ENCODE measurements around the gene ZNF142. TPM values are rescaled to one million over a fixed set of nuclear protein-coding genes. Genes with fewer than 3 reads are reported as not detected.

The ZNF142 gene
- total RNA-seq, 2 donors from 2014 or later, result 41.3 to 46.6 TPM

- Mint-ChIP-seq H3K36me3 (ENCODE audit: insufficient read depth in 2 of 2) (no peaks in the 10 kb centered on the region), H3K9me3 (no peaks in the 10 kb centered on the region)
- ATAC-seq (replicated peaks in 1 of 2), result no peak
Measured at GRCh38 chr2:218605432-218605831, 54.0 kb downstream of the ZNF142 start.

More at GRCh38 chr2:218605432-218605831, 54.0 kb downstream of the ZNF142 start:
- no peaks in the 10 kb centered on the region for H3K4me1 Mint-ChIP-seq (ENCODE audit: low read depth)
- H3K27ac Mint-ChIP-seq, result no peak overlapping the region
- no peak for DNase-seq
- peaks cover 22% of the 10 kb centered on the region for H3K27me3 Mint-ChIP-seq (ENCODE audit: low read depth)
- H3K4me3 Mint-ChIP-seq, result no peak overlapping the region

Other genes starting within 250 kb of the ZNF142 start
- not detected for gene VIL1, start 240.5 kb downstream of the ZNF142 start, total RNA-seq
- 10 to 100 TPM; 31.6 to 35.3 TPM for gene USP37, start 91.3 kb downstream of the ZNF142 start, total RNA-seq
- 10 to 100 TPM; 80.8 to 82.9 TPM for gene CNOT9, start 90.8 kb downstream of the ZNF142 start, total RNA-seq
- gene PLCD4, start 51.7 kb downstream of the ZNF142 start, total RNA-seq, result under 1 TPM; 0.24 to 0.35 TPM
- gene BCS1L, start 60 bp upstream of the ZNF142 start, total RNA-seq, result 10 to 100 TPM; 55.3 to 86.5 TPM
- 10 to 100 TPM; 18.5 to 24.5 TPM for gene RNF25, start 12.4 kb upstream of the ZNF142 start, total RNA-seq
- 10 to 100 TPM; 15.3 to 22.1 TPM for gene STK36, start 12.5 kb upstream of the ZNF142 start, total RNA-seq
- gene TTLL4, start 51.2 kb upstream of the ZNF142 start, total RNA-seq, result 10 to 100 TPM; 30.9 to 34.4 TPM
- under 1 TPM; 0.30 to 0.31 TPM for gene CYP27A1, start 122.5 kb upstream of the ZNF142 start, total RNA-seq
- not detected for gene PRKAG3, start 172.2 kb upstream of the ZNF142 start, total RNA-seq
- gene WNT6, start 200.2 kb upstream of the ZNF142 start, total RNA-seq, result under 1 TPM; 0.19 TPM
- gene WNT10A, start 221.2 kb upstream of the ZNF142 start, total RNA-seq, result 1 to 10 TPM; 3.4 to 8.6 TPM